ENCODE data around the gene SLC1A7. TPM values are rescaled to one million over a fixed set of nuclear protein-coding genes. Genes with fewer than 3 reads are reported as not detected.
A peak's percentile ranks its signal among the peaks of the same experiment; 100 is the strongest.

SLC1A7 gene
- total RNA-seq, 1 donor from 2014 or later, result not detected

DNA sequence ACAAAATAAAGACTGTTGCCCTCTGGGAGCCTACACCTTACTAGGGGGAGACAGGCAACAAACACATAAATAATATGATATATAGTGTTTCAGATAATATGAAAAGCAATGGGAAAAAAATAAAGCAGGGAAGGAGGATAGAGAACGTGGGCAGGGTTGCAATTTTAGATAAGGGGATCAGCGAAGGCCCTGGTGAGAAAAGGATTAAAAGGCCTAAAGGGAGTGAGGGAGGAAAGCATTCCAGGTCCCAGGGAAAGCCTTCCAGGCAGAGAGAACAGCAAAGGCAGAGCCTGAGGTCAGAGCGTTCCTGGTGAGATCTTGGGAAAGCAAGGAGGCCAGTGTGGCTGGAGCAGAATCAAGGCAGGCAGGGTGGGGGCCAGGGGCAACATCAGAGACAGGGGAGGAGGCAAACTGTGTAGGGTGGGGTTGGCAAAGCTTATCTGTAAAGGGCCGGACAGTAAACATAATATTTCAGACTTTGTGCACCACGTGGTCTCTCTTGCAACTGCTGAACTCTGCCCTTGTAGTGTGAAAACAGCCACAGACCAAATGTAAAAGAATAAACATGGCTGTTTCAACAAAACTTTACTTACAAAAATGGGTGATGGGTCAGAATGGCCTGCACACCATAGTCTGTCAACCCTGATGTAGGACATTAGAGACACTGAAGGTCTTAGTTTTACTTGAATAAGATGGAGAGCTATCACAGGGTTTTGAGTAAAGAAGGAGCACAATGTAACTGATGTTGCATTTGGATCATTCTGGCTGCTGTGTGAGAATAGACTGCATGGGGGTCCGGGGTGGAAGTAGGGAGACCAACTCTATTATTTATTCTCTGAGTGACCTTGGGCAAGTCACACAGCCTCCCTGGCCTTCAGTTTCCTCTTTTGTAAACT, 40.9 kb upstream of the SLC1A7 start:
- TF ChIP-seq, protein P1, sequence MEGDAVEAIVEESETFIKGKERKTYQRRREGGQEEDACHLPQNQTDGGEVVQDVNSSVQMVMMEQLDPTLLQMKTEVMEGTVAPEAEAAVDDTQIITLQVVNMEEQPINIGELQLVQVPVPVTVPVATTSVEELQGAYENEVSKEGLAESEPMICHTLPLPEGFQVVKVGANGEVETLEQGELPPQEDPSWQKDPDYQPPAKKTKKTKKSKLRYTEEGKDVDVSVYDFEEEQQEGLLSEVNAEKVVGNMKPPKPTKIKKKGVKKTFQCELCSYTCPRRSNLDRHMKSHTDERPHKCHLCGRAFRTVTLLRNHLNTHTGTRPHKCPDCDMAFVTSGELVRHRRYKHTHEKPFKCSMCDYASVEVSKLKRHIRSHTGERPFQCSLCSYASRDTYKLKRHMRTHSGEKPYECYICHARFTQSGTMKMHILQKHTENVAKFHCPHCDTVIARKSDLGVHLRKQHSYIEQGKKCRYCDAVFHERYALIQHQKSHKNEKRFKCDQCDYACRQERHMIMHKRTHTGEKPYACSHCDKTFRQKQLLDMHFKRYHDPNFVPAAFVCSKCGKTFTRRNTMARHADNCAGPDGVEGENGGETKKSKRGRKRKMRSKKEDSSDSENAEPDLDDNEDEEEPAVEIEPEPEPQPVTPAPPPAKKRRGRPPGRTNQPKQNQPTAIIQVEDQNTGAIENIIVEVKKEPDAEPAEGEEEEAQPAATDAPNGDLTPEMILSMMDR (IDR thresholded peaks at IDR 0.05; ENCODE audit: insufficient read depth, low read length, poor library complexity, severe bottlenecking), result no peak
- no peak for DNase-seq (ENCODE audit: low read depth)
- Histone ChIP-seq H3K36me3 (ENCODE audit: control insufficient read depth, insufficient read depth, low read length) (no peaks in the 10 kb centered on the region), H3K27me3 (ENCODE audit: control insufficient read depth, insufficient read depth, low read length) (no peaks in the 10 kb centered on the region), H3K4me3 (ENCODE audit: low read depth, low read length) (no peak overlapping the region)

GRCh38 chr1:53182716-53183094, 40.3 kb upstream of the SLC1A7 start:
- no peaks in the 10 kb centered on the region for H3K36me3 ChIP-seq (ENCODE audit: control insufficient read depth, insufficient read depth, low read length)
- TF ChIP-seq, protein P1 (IDR thresholded peaks at IDR 0.05; ENCODE audit: insufficient read depth, low read length, poor library complexity, severe bottlenecking), result no peak
- H3K4me3 ChIP-seq (ENCODE audit: low read depth, low read length), result no peak overlapping the region
- no peaks in the 10 kb centered on the region for H3K27me3 ChIP-seq (ENCODE audit: control insufficient read depth, insufficient read depth, low read length)
- no peak for DNase-seq (ENCODE audit: low read depth)

- no peak overlapping the region for H3K4me3 ChIP-seq (ENCODE audit: low read depth, low read length)
- peak; percentile 38 for DNase-seq (ENCODE audit: low read depth)
- H3K27me3 ChIP-seq (ENCODE audit: control insufficient read depth, insufficient read depth, low read length), result no peaks in the 10 kb centered on the region
- no peaks in the 10 kb centered on the region for H3K36me3 ChIP-seq (ENCODE audit: control insufficient read depth, insufficient read depth, low read length)
- TF ChIP-seq, protein P1 (IDR thresholded peaks at IDR 0.05; ENCODE audit: insufficient read depth, low read length, poor library complexity, severe bottlenecking), result peak; percentile 72
These were observed 39.7 kb upstream of the SLC1A7 start for GRCh38 chr1:53182111-53182593.

- Histone ChIP-seq H3K4me3 (ENCODE audit: low read depth, low read length) (no peak overlapping the region), H3K36me3 (ENCODE audit: control insufficient read depth, insufficient read depth, low read length) (no peaks in the 10 kb centered on the region), H3K27me3 (ENCODE audit: control insufficient read depth, insufficient read depth, low read length) (no peaks in the 10 kb centered on the region)
- DNase-seq (ENCODE audit: low read depth), result no peak
- TF ChIP-seq, protein P1 (IDR thresholded peaks at IDR 0.05; ENCODE audit: insufficient read depth, low read length, poor library complexity, severe bottlenecking), result no peak
These were observed 38.5 kb upstream of the SLC1A7 start for GRCh38 chr1:53180951-53181350.

- DNase-seq (ENCODE audit: low read depth), result no peak
- H3K36me3 ChIP-seq (ENCODE audit: control insufficient read depth, insufficient read depth, low read length), result no peaks in the 10 kb centered on the region
- no peak overlapping the region for H3K4me3 ChIP-seq (ENCODE audit: low read depth, low read length)
- TF ChIP-seq, protein P1 (IDR thresholded peaks at IDR 0.05; ENCODE audit: insufficient read depth, low read length, poor library complexity, severe bottlenecking), result no peak
- H3K27me3 ChIP-seq (ENCODE audit: control insufficient read depth, insufficient read depth, low read length), result no peaks in the 10 kb centered on the region
These were observed 37.8 kb upstream of the SLC1A7 start for GRCh38 chr1:53180226-53180625.
